Activated CD4-positive, alpha-beta T cell treated with anti-CD3 and anti-CD28 coated beads for 48 hours (primary cell): Measurements from ENCODE around the gene SLC30A2.

Experiments used
- DNase-seq: peaks from one replicate; pipeline ENCODE4 v3.0.0-alpha.2; 2020

Gene SLC30A2

GRCh38 chr1:26037904-26038303 is 8.0 kb downstream of the SLC30A2 start:
- no peak for DNase-seq

- DNase-seq = no peak
These were observed 9.1 kb downstream of the SLC30A2 start for GRCh38 chr1:26036756-26037281.

- DNase-seq = peak; percentile 82
These were observed 9.8 kb downstream of the SLC30A2 start for GRCh38 chr1:26035959-26036755.

- DNase-seq = peak; percentile 96
These were observed 10.5 kb downstream of the SLC30A2 start for GRCh38 chr1:26035203-26035958.

GRCh38 chr1:26034504-26035202 is 11.3 kb downstream of the SLC30A2 start:
- no peak for DNase-seq

GRCh38 chr1:26032656-26033357 is 13.1 kb downstream of the SLC30A2 start:
- no peak for DNase-seq

- no peak for DNase-seq
These were observed 14.2 kb downstream of the SLC30A2 start for GRCh38 chr1:26031611-26032220.

GRCh38 chr1:26031196-26031595 is 14.7 kb downstream of the SLC30A2 start:
- DNase-seq = no peak

- DNase-seq = no peak
These were observed 15.9 kb downstream of the SLC30A2 start for GRCh38 chr1:26029864-26030481.

GRCh38 chr1:26029054-26029863 is 16.7 kb downstream of the SLC30A2 start:
- DNase-seq = no peak

- DNase-seq = no peak
These were observed 17.4 kb downstream of the SLC30A2 start for GRCh38 chr1:26028490-26028980.

GRCh38 chr1:26027716-26028489 is 18.0 kb downstream of the SLC30A2 start:
- peak; percentile 44 for DNase-seq

GRCh38 chr1:26025517-26025916 is 20.4 kb downstream of the SLC30A2 start:
- DNase-seq = no peak

GRCh38 chr1:26025060-26025459 is 20.9 kb downstream of the SLC30A2 start:
- DNase-seq = no peak

- DNase-seq = no peak
These were observed 22.1 kb downstream of the SLC30A2 start for GRCh38 chr1:26023826-26024225.

GRCh38 chr1:26023009-26023408 is 22.9 kb downstream of the SLC30A2 start:
- no peak for DNase-seq

- DNase-seq = no peak
These were observed 23.5 kb downstream of the SLC30A2 start for GRCh38 chr1:26022404-26022779.

- no peak for DNase-seq
These were observed 24.1 kb downstream of the SLC30A2 start, which contains the start of gene EXTL1 for GRCh38 chr1:26021647-26022403. Gene EXTL1 (plus strand): TSS chr1:26021775. CDS start chr1:26022647, 872 bp downstream.
